Measurements from ENCODE around the gene ACOT11. TPM values are rescaled to one million over a fixed set of nuclear protein-coding genes. Genes with fewer than 3 reads are reported as not detected.

ACOT11 gene
- total RNA-seq, 2 experiments from 2014 or later, result 1.1 to 1.2 TPM

GRCh38 chr1:54583871-54584270, 35.8 kb downstream of the ACOT11 start:
- intact Hi-C loops (cut with micrococcal nuclease), result no loop called here
- CTCF ChIA-PET, result interaction anchor here (0.6 kb wide), 1 partner anchor 91 kb away, joined by 6 read pairs; no protein-coding TSS in a partner anchor
- Mint-ChIP-seq H3K36me3 (ENCODE audit: low read depth) (no peaks in the 10 kb centered on the region), H3K4me3 (no peak overlapping the region), H3K27ac (no peak overlapping the region), H3K9me3 (no peaks in the 10 kb centered on the region), H3K4me1 (ENCODE audit: low read depth) (no peaks in the 10 kb centered on the region), H3K27me3 (ENCODE audit: low read depth) (no peaks in the 10 kb centered on the region)
- DNase-seq, result no peak

GRCh38 chr1:54584575-54584974, 36.5 kb downstream of the ACOT11 start:
- Mint-ChIP-seq H3K27ac (no peak overlapping the region), H3K4me3 (no peak overlapping the region), H3K9me3 (no peaks in the 10 kb centered on the region), H3K4me1 (ENCODE audit: low read depth) (no peaks in the 10 kb centered on the region), H3K27me3 (ENCODE audit: low read depth) (no peaks in the 10 kb centered on the region), H3K36me3 (ENCODE audit: low read depth) (no peaks in the 10 kb centered on the region)
- CTCF ChIA-PET, result no interaction called here
- no peak for DNase-seq
- intact Hi-C loops (cut with micrococcal nuclease), result no loop called here

- intact Hi-C loops (cut with micrococcal nuclease), result no loop called here
- no peaks in the 10 kb centered on the region for H3K36me3 Mint-ChIP-seq (ENCODE audit: low read depth)
- H3K27me3 Mint-ChIP-seq (ENCODE audit: low read depth), result no peaks in the 10 kb centered on the region
- no peak overlapping the region for H3K27ac Mint-ChIP-seq
- no peaks in the 10 kb centered on the region for H3K4me1 Mint-ChIP-seq (ENCODE audit: low read depth)
- H3K4me3 Mint-ChIP-seq, result no peak overlapping the region
- CTCF ChIA-PET, result no interaction called here
- H3K9me3 Mint-ChIP-seq, result no peaks in the 10 kb centered on the region
- no peak for DNase-seq
Observed at GRCh38 chr1:54585181-54586066, 37.4 kb downstream of the ACOT11 start.

- Mint-ChIP-seq H3K27ac (no peak overlapping the region), H3K27me3 (ENCODE audit: low read depth) (no peaks in the 10 kb centered on the region), H3K4me1 (ENCODE audit: low read depth) (no peaks in the 10 kb centered on the region), H3K4me3 (no peak overlapping the region), H3K36me3 (ENCODE audit: low read depth) (no peaks in the 10 kb centered on the region), H3K9me3 (no peaks in the 10 kb centered on the region)
- no peak for DNase-seq
- intact Hi-C loops (cut with micrococcal nuclease), result no loop called here
- CTCF ChIA-PET, result no interaction called here
Observed at GRCh38 chr1:54588377-54588776, 40.3 kb downstream of the ACOT11 start.

- intact Hi-C loops (cut with micrococcal nuclease), result no loop called here
- H3K4me1 Mint-ChIP-seq (ENCODE audit: low read depth), result no peaks in the 10 kb centered on the region
- H3K27ac Mint-ChIP-seq, result no peak overlapping the region
- no peaks in the 10 kb centered on the region for H3K36me3 Mint-ChIP-seq (ENCODE audit: low read depth)
- H3K27me3 Mint-ChIP-seq (ENCODE audit: low read depth), result no peaks in the 10 kb centered on the region
- H3K4me3 Mint-ChIP-seq, result no peak overlapping the region
- H3K9me3 Mint-ChIP-seq, result no peaks in the 10 kb centered on the region
- no peak for DNase-seq
- CTCF ChIA-PET, result no interaction called here
Observed at GRCh38 chr1:54591127-54591756, 43.2 kb downstream of the ACOT11 start.

GRCh38 chr1:54593571-54594160, 45.6 kb downstream of the ACOT11 start:
- no peak for DNase-seq
- Mint-ChIP-seq H3K27ac (no peak overlapping the region), H3K27me3 (ENCODE audit: low read depth) (no peaks in the 10 kb centered on the region), H3K9me3 (no peaks in the 10 kb centered on the region), H3K4me3 (no peak overlapping the region), H3K4me1 (ENCODE audit: low read depth) (no peaks in the 10 kb centered on the region), H3K36me3 (ENCODE audit: low read depth) (no peaks in the 10 kb centered on the region)
- CTCF ChIA-PET, result no interaction called here
- intact Hi-C loops (cut with micrococcal nuclease), result no loop called here

- intact Hi-C loops (cut with micrococcal nuclease), result no loop called here
- Mint-ChIP-seq H3K36me3 (ENCODE audit: low read depth) (no peaks in the 10 kb centered on the region), H3K9me3 (no peaks in the 10 kb centered on the region), H3K4me1 (ENCODE audit: low read depth) (no peaks in the 10 kb centered on the region), H3K27me3 (ENCODE audit: low read depth) (no peaks in the 10 kb centered on the region), H3K4me3 (no peak overlapping the region), H3K27ac (no peak overlapping the region)
- CTCF ChIA-PET, result no interaction called here
- DNase-seq, result no peak
Observed at GRCh38 chr1:54594463-54594862, 46.4 kb downstream of the ACOT11 start.

- no peaks in the 10 kb centered on the region for H3K27me3 Mint-ChIP-seq (ENCODE audit: low read depth)
- H3K4me1 Mint-ChIP-seq (ENCODE audit: low read depth), result no peaks in the 10 kb centered on the region
- CTCF ChIA-PET, result no interaction called here
- H3K27ac Mint-ChIP-seq, result no peak overlapping the region
- no peaks in the 10 kb centered on the region for H3K9me3 Mint-ChIP-seq
- intact Hi-C loops (cut with micrococcal nuclease), result no loop called here
- no peak for DNase-seq
- H3K36me3 Mint-ChIP-seq (ENCODE audit: low read depth), result no peaks in the 10 kb centered on the region
- H3K4me3 Mint-ChIP-seq, result no peak overlapping the region
Observed at GRCh38 chr1:54595956-54596498, 48.0 kb downstream of the ACOT11 start.

GRCh38 chr1:54596756-54597155, 48.7 kb downstream of the ACOT11 start:
- intact Hi-C loops (cut with micrococcal nuclease), result no loop called here
- Mint-ChIP-seq H3K36me3 (ENCODE audit: low read depth) (no peaks in the 10 kb centered on the region), H3K27me3 (ENCODE audit: low read depth) (no peaks in the 10 kb centered on the region), H3K27ac (no peak overlapping the region), H3K9me3 (no peaks in the 10 kb centered on the region), H3K4me3 (no peak overlapping the region), H3K4me1 (ENCODE audit: low read depth) (no peaks in the 10 kb centered on the region)
- CTCF ChIA-PET, result interaction anchor here (0.7 kb wide), 1 partner anchor 354 kb away, joined by 3 read pairs; no protein-coding TSS in a partner anchor
- DNase-seq, result no peak

GRCh38 chr1:54597455-54598030, 49.5 kb downstream of the ACOT11 start:
- Mint-ChIP-seq H3K27me3 (ENCODE audit: low read depth) (no peaks in the 10 kb centered on the region), H3K9me3 (no peaks in the 10 kb centered on the region), H3K27ac (no peak overlapping the region), H3K4me1 (ENCODE audit: low read depth) (no peaks in the 10 kb centered on the region), H3K36me3 (ENCODE audit: low read depth) (no peaks in the 10 kb centered on the region), H3K4me3 (no peak overlapping the region)
- CTCF ChIA-PET, result interaction anchor here (0.7 kb wide), 1 partner anchor 353 kb away, joined by 3 read pairs; no protein-coding TSS in a partner anchor
- intact Hi-C loops (cut with micrococcal nuclease), result no loop called here
- DNase-seq, result no peak

- Mint-ChIP-seq H3K27ac (no peak overlapping the region), H3K27me3 (ENCODE audit: low read depth) (no peaks in the 10 kb centered on the region), H3K9me3 (no peaks in the 10 kb centered on the region), H3K4me3 (no peak overlapping the region), H3K36me3 (ENCODE audit: low read depth) (no peaks in the 10 kb centered on the region), H3K4me1 (ENCODE audit: low read depth) (peaks cover 2% of the 10 kb centered on the region)
- CTCF ChIA-PET, result no interaction called here
- intact Hi-C loops (cut with micrococcal nuclease), result no loop called here
- DNase-seq, result no peak
Observed at GRCh38 chr1:54599211-54599823, 51.3 kb downstream of the ACOT11 start.

Data from activated naive CD4-positive, alpha-beta T cell treated with anti-CD3 and anti-CD28 coated beads for 36 hours (primary cell).